Hematopoietic multipotent progenitor cell treated with erythropoietin and hydrocortisone succinate and interleukin-3 and kit ligand, for 17 days (in vitro differentiated cells): ENCODE data around the gene STK24.
A peak's percentile ranks its signal among the peaks of the same experiment; 100 is the strongest.

Experiments
- DNase-seq: peaks from one replicate; pipeline ENCODE4 v3.0.0-alpha.2; 2015; ENCODE audit warnings: low spot score

Gene STK24

DNA sequence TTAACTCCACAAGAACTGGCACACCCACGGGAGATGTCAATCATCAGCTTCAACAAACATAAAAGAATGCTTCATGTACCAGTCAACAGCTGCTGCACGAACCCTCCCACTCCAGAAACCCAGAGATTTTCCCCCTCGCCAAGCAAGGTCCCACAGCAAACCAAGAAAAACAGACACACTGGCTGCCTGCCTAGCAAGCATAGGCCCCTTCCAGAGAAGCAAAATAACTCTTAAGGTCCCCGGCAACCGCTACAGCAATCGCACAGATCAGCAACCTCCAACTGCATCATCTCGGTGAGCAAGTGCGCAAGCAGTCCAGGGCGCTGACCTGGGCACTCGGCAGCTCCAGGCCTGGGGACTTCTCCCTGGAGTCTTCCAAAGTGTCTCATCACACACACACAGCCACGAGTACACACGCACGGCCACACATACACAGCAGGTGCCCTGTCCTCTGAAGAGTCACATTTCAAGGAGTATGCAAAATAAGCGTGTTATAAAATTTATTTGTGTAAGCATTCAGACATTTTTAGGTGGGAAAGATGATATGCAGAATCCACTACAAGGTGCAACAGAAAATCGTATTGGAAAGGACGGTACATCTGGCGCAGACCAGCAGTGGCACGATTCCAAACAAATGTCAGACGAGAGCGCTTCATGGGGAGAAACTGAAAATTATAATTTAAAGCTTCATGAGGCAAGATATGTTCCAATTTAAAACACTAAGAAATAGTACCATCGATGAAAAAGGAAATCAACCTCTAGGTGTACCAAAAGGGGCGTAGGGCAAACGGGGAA lies 125.0 kb downstream of the STK24 start:
- DNase-seq, result no peak

- DNase-seq, result no peak
Observed at GRCh38 chr13:98450539-98451111, 126.3 kb downstream of the STK24 start.

DNA sequence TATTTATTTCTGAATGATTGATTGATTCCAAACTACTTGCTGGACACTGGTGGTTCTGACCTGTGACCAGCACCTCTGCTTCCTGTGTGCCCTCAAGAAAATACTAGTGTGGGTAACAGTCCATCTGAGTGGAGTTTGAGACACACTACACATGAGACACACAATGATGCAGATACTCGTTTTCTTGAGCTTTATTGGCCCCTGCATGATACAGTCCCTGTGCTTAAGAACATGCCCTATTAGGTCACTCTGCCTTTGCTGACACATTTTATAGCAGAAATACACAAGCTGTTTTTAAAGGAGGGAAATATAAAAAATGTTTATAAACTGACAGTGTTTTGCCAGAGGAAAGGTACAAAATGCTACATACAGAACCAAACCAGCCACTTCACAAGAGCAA lies 126.9 kb downstream of the STK24 start:
- DNase-seq, result no peak

DNA sequence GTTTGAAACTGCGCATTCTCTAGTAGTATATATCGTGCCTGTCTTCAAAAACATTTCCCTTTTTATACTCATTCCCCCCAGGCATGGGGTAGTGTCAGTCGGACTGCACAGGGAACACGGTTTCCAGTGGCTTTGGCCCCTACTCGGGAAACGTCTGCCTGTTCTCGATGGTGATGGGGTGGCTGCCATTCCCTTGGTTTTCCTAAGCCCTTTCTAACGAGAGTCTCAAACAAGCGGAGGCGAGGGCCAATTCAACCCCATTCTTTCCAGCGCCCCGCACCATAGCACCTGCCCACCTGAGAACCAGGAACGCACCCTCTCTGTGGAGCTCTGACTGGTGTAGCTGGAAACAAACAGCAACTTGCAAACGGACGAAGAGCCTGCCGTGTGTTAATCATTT lies 127.6 kb downstream of the STK24 start:
- DNase-seq, result no peak

GRCh38 chr13:98448642-98448928 lies 128.3 kb downstream of the STK24 start:
- no peak for DNase-seq

DNA sequence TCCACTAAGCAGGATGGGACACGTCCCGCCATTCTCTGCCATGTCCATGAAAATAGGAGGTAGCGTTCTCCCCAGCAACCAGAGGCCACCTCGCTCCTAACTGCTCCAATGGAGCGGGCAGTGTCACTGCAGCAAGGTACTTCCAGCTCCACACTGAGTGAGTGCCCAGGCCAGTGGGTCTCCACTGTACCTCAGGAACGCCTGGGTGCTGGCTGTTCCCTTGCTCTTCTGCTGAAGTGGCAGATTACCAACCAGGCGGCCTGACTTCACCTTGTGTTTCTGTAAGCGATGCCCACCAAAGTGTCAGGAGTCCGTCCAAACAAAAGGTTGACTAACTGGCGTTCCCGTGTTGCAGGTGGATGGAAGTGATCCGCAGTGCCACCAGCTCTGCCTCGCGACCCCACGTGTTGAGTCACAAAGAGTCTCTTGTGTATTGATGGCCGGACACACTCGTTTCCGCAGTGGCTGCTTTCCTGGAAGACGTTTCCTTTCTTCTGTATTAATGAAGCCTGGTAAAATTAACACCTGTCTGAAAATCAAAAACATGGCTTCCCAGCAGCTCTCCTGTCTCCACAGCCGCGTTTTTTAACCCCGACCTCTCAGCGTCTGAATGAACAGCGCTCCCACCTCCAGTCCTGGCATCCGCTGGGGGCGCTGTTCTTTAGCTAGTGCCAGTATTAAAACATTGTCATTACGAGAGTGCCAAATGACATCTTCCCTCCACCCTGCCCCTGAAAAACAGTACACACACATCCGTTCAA lies 128.8 kb downstream of the STK24 start:
- DNase-seq, result peak; percentile 38

DNA sequence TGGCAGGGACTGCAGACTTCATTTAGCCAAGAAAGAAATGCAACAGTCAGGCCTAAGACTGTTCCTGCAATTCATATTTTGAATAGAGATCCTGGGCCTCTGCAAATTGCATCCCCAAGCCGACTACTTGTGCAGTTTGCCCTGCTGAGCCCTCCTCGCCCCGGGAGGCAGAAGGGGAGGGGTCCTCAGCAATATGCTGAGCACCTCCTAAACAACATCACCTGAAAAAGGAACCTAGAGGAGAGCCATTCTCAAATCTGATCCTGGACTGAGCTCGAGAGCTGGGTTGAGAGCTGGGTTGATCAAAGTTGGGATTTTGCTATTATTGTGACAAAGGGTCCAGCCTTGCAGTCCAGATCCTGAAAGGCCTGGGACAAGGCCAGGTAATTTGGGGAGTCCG lies 129.8 kb downstream of the STK24 start:
- DNase-seq, result no peak

DNA sequence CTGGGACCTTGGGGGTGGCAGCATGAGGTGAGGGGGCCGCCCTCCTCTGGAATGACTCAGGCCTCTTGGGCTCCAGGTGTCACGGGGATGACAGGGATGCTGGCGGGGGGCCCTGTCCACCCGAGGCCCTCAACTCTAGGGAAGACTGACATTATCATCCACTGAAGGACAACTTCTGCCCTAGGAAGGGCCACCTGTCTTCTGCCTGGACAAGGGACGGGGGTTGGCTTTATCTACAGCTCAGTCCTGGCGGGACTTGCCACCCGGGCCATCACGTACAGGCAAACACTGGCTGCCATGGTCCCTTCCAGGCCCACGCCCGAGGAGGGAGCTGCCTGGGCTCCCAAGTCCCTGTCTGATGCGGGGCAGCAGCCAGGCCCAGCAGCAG lies 130.7 kb downstream of the STK24 start:
- no peak for DNase-seq

- peak; percentile 70 for DNase-seq
Observed at GRCh38 chr13:98445340-98446233, 131.3 kb downstream of the STK24 start.

DNA sequence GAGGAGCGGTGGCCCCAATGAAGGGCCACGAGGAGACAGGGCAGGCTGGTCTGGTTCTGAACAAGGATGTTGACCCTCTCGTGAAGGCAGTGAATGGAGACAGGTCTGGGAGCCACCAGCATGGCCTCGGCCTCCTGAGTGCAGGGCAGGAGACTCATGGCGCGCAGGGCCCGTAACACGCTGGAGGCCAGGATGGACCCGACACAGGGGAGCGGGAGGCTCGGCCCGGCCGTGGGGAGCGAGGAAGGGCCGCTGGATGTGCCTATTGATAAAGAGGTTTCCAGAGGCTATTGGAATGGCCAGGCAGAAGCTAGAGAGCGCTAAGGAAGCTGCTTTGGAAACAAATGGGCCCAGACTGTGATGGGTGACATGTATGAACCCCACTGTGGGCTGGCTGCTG lies 132.5 kb downstream of the STK24 start:
- no peak for DNase-seq

- no peak for DNase-seq
Observed at GRCh38 chr13:98443800-98444325, 133.0 kb downstream of the STK24 start.

DNA sequence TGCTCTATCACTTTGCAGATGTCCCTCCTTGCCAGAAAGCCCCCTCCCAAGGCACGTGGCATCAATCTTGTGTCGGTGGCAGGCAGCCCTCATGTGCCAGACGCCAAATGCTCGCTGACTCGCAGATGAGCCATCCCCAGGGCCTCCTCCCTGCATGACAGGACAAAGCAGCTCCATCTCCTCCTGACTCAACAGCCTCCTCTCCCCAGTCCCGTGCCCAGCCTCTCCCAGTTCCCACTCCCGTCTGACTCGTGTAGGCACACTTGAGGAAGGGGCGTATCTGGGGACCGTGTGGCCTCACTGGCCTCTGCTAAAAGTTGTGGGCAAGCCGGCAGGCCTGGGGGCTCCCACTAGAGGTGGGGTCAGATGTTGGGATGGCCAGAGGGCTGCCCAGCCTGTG lies 133.6 kb downstream of the STK24 start:
- DNase-seq, result no peak

GRCh38 chr13:98442391-98443230 lies 134.3 kb downstream of the STK24 start:
- DNase-seq, result no peak

DNA sequence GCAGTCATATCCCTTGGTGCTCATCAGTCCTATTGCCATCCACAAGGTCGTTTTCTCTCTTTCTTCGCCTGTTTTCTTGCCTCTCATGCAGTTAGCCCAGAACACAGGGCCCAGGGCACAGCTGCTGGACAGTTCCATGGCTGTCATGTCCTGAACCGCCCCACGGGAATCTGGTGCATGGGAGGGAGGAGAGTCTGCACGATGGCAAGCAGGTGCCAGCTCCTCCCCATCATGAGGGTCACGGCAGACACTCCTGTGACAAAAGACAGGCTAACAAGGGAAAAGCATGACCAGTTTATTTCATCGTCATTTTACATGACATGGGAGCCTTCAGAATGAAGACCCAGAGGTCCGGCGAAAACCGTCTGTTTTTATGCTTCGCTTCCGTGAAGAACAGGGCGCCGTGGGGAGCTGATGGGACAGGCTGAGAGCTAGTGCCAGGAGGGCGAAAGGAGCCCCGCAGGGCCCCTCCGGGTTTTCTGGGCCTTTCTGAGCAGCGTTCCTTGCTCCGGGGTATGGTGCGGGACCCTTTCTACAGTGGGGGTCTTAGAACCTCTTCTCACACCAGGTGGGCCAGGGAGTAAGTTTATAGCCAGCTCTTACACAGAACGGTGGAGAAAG lies 135.7 kb downstream of the STK24 start:
- no peak for DNase-seq

- no peak for DNase-seq
Observed at GRCh38 chr13:98440390-98441055, 136.4 kb downstream of the STK24 start.

- no peak for DNase-seq
Observed at GRCh38 chr13:98439896-98440295, 137.0 kb downstream of the STK24 start.

- DNase-seq, result no peak
Observed at GRCh38 chr13:98439126-98439828, 137.6 kb downstream of the STK24 start.

DNA sequence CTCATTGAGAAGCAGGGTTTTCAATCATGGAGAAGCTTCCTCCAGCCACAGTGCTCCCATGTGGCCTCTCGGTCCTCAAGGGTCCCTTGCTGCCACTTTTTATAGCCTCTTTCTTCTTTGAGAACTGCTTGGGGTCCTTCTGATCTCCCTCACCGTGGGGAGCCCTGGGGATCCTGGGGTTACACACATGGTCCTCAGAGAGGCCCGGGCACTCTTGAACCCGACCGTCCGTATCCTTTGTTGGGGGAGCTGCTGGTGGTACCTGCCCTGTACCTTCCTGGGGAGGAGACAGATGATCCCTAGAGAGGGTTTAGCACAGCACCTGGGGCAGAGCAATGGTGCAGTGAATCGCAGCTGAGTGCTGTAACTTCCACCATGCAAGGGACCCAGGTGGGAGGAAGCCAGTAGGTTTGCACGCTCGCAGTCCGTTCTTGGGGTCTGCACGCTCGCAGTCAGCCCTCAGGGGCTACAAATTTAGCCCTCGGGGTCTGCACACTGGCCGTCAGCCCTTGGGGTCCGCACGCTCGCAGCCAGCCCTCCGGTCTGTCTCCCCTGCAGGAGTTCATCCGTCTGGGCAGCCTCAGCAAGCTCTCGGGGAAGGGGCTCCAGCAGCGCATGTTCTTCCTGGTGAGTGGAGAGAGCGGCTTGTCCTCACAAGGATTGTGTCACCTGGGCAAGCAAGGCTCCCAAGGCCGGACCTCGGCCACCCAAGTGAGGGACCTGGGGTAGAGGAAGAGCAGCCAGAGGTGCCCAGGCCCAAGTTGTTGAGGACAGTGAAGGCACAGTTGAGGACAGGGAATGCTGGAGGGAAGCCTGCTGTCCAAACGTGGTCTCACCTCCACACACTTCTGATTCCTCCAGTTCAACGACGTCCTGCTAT lies 138.4 kb downstream of the STK24 start:
- no peak for DNase-seq
